ENCODE measurements around the gene SPAG4. TPM values are rescaled to one million over a fixed set of nuclear protein-coding genes. Genes with fewer than 3 reads are reported as not detected.

The SPAG4 gene
- total RNA-seq: 6.7 and 13.7 TPM in 2 replicates

- DNase-seq (ENCODE audit: low read depth, low spot score): no peak
These were observed at the start of gene SPAG4 for GRCh38 chr20:35615667-35616464. Gene SPAG4 (plus strand): TSS chr20:35615829. CDS start chr20:35616004, 175 bp downstream.

GRCh38 chr20:35568645-35569044, 47.0 kb upstream of the SPAG4 start:
- DNase-seq (ENCODE audit: low read depth, low spot score): no peak

- DNase-seq (ENCODE audit: low read depth, low spot score): no peak
These were observed 44.1 kb upstream of the SPAG4 start for GRCh38 chr20:35571555-35571954.

- no peak for DNase-seq (ENCODE audit: low read depth, low spot score)
These were observed 42.8 kb upstream of the SPAG4 start for GRCh38 chr20:35572838-35573237.

GRCh38 chr20:35575958-35576357, 39.7 kb upstream of the SPAG4 start:
- no peak for DNase-seq (ENCODE audit: low read depth, low spot score)

GRCh38 chr20:35576816-35577215, 38.8 kb upstream of the SPAG4 start:
- DNase-seq (ENCODE audit: low read depth, low spot score): no peak

GRCh38 chr20:35578469-35578868, 37.2 kb upstream of the SPAG4 start:
- no peak for DNase-seq (ENCODE audit: low read depth, low spot score)

- no peak for DNase-seq (ENCODE audit: low read depth, low spot score)
These were observed 36.4 kb upstream of the SPAG4 start for GRCh38 chr20:35579196-35579595.

- no peak for DNase-seq (ENCODE audit: low read depth, low spot score)
These were observed 33.5 kb upstream of the SPAG4 start for GRCh38 chr20:35582131-35582530.

GRCh38 chr20:35582741-35583404, 32.8 kb upstream of the SPAG4 start:
- DNase-seq (ENCODE audit: low read depth, low spot score): no peak

- no peak for DNase-seq (ENCODE audit: low read depth, low spot score)
These were observed 31.7 kb upstream of the SPAG4 start for GRCh38 chr20:35583636-35584560.

GRCh38 chr20:35586751-35587425, 28.7 kb upstream of the SPAG4 start:
- no peak for DNase-seq (ENCODE audit: low read depth, low spot score)

GRCh38 chr20:35587436-35587835, 28.2 kb upstream of the SPAG4 start:
- DNase-seq (ENCODE audit: low read depth, low spot score): no peak

- DNase-seq (ENCODE audit: low read depth, low spot score): no peak
These were observed 27.2 kb upstream of the SPAG4 start for GRCh38 chr20:35588397-35588796.

GRCh38 chr20:35592339-35592974, 23.2 kb upstream of the SPAG4 start:
- no peak for DNase-seq (ENCODE audit: low read depth, low spot score)

- DNase-seq (ENCODE audit: low read depth, low spot score): no peak
These were observed 20.2 kb upstream of the SPAG4 start for GRCh38 chr20:35595456-35595855.

GRCh38 chr20:35595901-35596300, 19.7 kb upstream of the SPAG4 start:
- no peak for DNase-seq (ENCODE audit: low read depth, low spot score)

GRCh38 chr20:35597186-35597585, 18.4 kb upstream of the SPAG4 start:
- no peak for DNase-seq (ENCODE audit: low read depth, low spot score)

GRCh38 chr20:35598476-35598875, 17.2 kb upstream of the SPAG4 start:
- DNase-seq (ENCODE audit: low read depth, low spot score): no peak

GRCh38 chr20:35598899-35599775, 16.5 kb upstream of the SPAG4 start:
- no peak for DNase-seq (ENCODE audit: low read depth, low spot score)
